ENCODE data around the gene ITFG1. TPM values are rescaled to one million over a fixed set of nuclear protein-coding genes. Genes with fewer than 3 reads are reported as not detected.

ITFG1 gene
- total RNA-seq, 1 donor from 2014 or later, result 58.2 TPM

- Histone ChIP-seq H3K4me3 (no peak overlapping the region), H3K27ac (no peak overlapping the region), H3K9me3 (no peaks in the 10 kb centered on the region), H3K4me1 (no peaks in the 10 kb centered on the region), H3K27me3 (peaks cover 6% of the 10 kb centered on the region), H3K36me3 (no peaks in the 10 kb centered on the region)
- no peak for ATAC-seq
- no peak for TF ChIP-seq CTCF (IDR thresholded peaks at IDR 0.05)
- intact Hi-C loops (cut with DNase I), result no loop called here
- DNase-seq, result no peak
Measured at GRCh38 chr16:47150067-47150466, 310.8 kb downstream of the ITFG1 start.

GRCh38 chr16:47144559-47144877 lies 316.3 kb downstream of the ITFG1 start:
- Histone ChIP-seq H3K27ac (no peak overlapping the region), H3K4me3 (peak overlapping the region; percentile 49), H3K9me3 (no peaks in the 10 kb centered on the region), H3K36me3 (no peaks in the 10 kb centered on the region), H3K27me3 (peaks cover 7% of the 10 kb centered on the region), H3K4me1 (peaks cover 9% of the 10 kb centered on the region)
- no peak for TF ChIP-seq CTCF (IDR thresholded peaks at IDR 0.05)
- DNase-seq (no peak), ATAC-seq (no peak)
- intact Hi-C loops (cut with DNase I), result loop anchor here (10.0 kb wide), 1 partner anchor 1020 kb away; no protein-coding TSS in a partner anchor

GRCh38 chr16:47143677-47144558 lies 316.9 kb downstream of the ITFG1 start, which contains the start of gene NETO2:
TSS of gene NETO2 (minus strand) at chr16:47143945. CDS start at chr16:47143612, 333 bp downstream.
- no peaks in the 10 kb centered on the region for H3K9me3 ChIP-seq
- H3K27ac ChIP-seq, result no peak within 1 kb of the TSS
- intact Hi-C loops (cut with DNase I), result loop anchor here (10.0 kb wide), 1 partner anchor 1021 kb away; no protein-coding TSS in a partner anchor
- H3K36me3 ChIP-seq, result no peaks in the 10 kb centered on the region
- DNase-seq, result peak; percentile 80
- peaks cover 7% of the 10 kb centered on the region for H3K27me3 ChIP-seq
- peak within 1 kb of the TSS; percentile 56 for H3K4me3 ChIP-seq
- H3K4me1 ChIP-seq, result peaks cover 9% of the 10 kb centered on the region
- peak; percentile 47 for TF ChIP-seq CTCF (IDR thresholded peaks at IDR 0.05)
- peak; percentile 69 for ATAC-seq

GRCh38 chr16:47142821-47143676 lies 317.8 kb downstream of the ITFG1 start:
- peak; percentile 89 for ATAC-seq
- H3K36me3 ChIP-seq, result no peaks in the 10 kb centered on the region
- peaks cover 9% of the 10 kb centered on the region for H3K4me1 ChIP-seq
- intact Hi-C loops (cut with DNase I), result loop anchor here (10.0 kb wide), 1 partner anchor 1022 kb away; no protein-coding TSS in a partner anchor
- H3K27ac ChIP-seq, result no peak overlapping the region
- H3K27me3 ChIP-seq, result peaks cover 7% of the 10 kb centered on the region
- TF ChIP-seq CTCF (IDR thresholded peaks at IDR 0.05), result peak; percentile 58
- peak overlapping the region; percentile 56 for H3K4me3 ChIP-seq
- DNase-seq, result peak; percentile 76
- no peaks in the 10 kb centered on the region for H3K9me3 ChIP-seq

- Histone ChIP-seq H3K27ac (no peak overlapping the region), H3K27me3 (peaks cover 7% of the 10 kb centered on the region), H3K4me1 (peaks cover 9% of the 10 kb centered on the region), H3K9me3 (no peaks in the 10 kb centered on the region), H3K36me3 (no peaks in the 10 kb centered on the region), H3K4me3 (peak overlapping the region; percentile 56)
- intact Hi-C loops (cut with DNase I), result loop anchor here (10.0 kb wide), 1 partner anchor 1022 kb away; no protein-coding TSS in a partner anchor
- no peak for TF ChIP-seq CTCF (IDR thresholded peaks at IDR 0.05)
- DNase-seq, result no peak
- ATAC-seq, result no peak
Measured at GRCh38 chr16:47142486-47142820, 318.4 kb downstream of the ITFG1 start.
